Dermis lymphatic vessel endothelial cell (primary cell): ENCODE measurements around the gene RET. TPM values are rescaled to one million over a fixed set of nuclear protein-coding genes. Genes with fewer than 3 reads are reported as not detected.

Experiments used
- total RNA-seq: library from RNA; depleted of rRNA; stranded (reverse); fragments of >200 nt; gene quantifications from 2 replicates; pipeline ENCODE4 v1.2.1, GENCODE V29; 2014

RET gene
- 0.17 and 0.22 TPM in 2 replicates for total RNA-seq

DNA sequence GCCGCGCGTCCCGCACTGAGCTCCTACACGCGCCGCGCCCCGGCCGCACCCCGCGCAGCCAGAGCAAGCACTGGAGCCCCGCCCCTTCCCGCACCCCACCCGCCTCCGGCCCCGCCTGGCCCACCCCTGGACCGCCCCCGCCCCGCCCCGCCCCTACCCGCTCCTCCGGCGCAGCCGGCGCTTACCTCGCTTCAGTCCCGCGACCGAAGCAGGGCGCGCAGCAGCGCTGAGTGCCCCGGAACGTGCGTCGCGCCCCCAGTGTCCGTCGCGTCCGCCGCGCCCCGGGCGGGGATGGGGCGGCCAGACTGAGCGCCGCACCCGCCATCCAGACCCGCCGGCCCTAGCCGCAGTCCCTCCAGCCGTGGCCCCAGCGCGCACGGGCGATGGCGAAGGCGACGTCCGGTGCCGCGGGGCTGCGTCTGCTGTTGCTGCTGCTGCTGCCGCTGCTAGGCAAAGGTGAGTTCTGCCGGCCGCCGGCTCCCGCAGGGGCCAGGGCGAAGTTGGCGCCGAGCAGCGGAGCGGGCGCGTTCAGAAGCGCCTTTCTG, at the start of gene RET:
Gene RET (plus strand): TSS at position 194 of the 545 bp plus-strand sequence. CDS start 190 bp downstream, at position 384.

DNA sequence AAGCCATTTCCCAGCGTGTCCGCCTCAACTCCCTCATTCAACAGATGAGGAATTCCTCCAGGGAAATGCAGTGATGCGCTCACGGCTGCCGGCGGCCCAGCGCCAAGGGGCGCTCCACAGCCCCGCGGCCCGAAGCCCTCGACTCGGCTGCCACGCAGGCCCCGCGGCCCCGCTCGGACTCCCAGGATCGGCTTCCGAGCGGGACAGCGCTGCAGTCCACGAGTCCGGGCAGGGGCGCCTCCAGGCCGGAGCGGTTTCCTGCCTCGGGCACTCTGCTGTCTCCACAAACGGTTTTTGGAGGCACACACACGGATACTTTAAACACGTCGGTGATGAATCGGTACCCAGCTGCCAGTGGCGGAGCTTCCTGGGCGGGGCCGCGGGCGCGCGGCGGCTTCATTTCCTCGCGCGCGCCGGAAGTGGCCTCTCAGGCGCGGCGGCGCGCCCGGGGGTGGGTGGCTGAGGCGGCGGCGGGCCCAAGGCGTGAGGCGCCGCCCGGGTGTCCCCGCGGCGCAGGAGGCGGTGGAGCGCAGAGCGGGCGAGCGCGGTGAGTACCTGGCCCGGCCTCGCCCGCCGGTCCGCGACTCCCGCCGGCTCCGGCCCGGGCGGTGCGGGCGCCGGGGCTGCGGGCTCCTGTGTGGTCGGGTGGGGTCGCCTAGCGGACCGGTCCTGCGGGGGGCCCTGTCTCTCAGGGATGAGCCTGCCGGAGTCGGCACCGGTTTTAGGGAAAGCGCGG, 61.3 kb downstream of the RET start, which contains the start of gene CSGALNACT2:
Gene CSGALNACT2 (plus strand): TSS at position 425 of the 736 bp plus-strand sequence. CDS start 16,705 bp downstream, outside the sequence.

Other genes starting within 250 kb of the RET start
- 7.3 and 8.1 TPM in 2 replicates for gene CSGALNACT2, start 61.4 kb downstream of the RET start, total RNA-seq
- 0.65 TPM in 1 of 2 replicates, not detected in the other for gene RASGEF1A, start 190.0 kb downstream of the RET start, total RNA-seq